Kidney epithelial cell (primary cell): ENCODE data around the gene SLC8A1. TPM values are rescaled to one million over a fixed set of nuclear protein-coding genes. Genes with fewer than 3 reads are reported as not detected.

ENCODE experiments used
- DNase-seq: peaks from one replicate; pipeline ENCODE4 v3.0.0-alpha.2; 2010; ENCODE audit warnings: low read depth
- H3K27me3 ChIP-seq: 2 replicates; pipeline ENCODE4 v1.6.0; 2011; ENCODE audit warnings: low read length; ENCODE audit not compliant: control insufficient read depth, insufficient read depth
- H3K36me3 ChIP-seq: 2 replicates; pipeline ENCODE4 v1.5.1; 2011; ENCODE audit warnings: low read length; ENCODE audit not compliant: control insufficient read depth, insufficient read depth
- H3K4me3 ChIP-seq: 2 replicates; pipeline ENCODE4 v1.5.1; 2011; ENCODE audit warnings: low read depth, mild to moderate bottlenecking, control low read depth, low read length
- CTCF ChIP-seq: IDR thresholded peaks from 2 replicates; pipeline ENCODE4 v1.5.1; 2011; ENCODE audit warnings: mild to moderate bottlenecking, moderate library complexity, low read length, control low read depth, inconsistent platforms; ENCODE audit not compliant: insufficient read depth, poor library complexity, severe bottlenecking
- total RNA-seq: library from RNA; depleted of rRNA; stranded (reverse); fragments of >200 nt; gene quantifications from 2 replicates; pipeline ENCODE4 v1.2.3, GENCODE V29; 2015

SLC8A1 gene
- total RNA-seq, 1 donor from 2014 or later = 3.2 TPM

- no peak for DNase-seq
- Histone ChIP-seq H3K4me3 (no peak overlapping the region), H3K36me3 (no peaks in the 10 kb centered on the region), H3K27me3 (no peaks in the 10 kb centered on the region)
- no peak for TF ChIP-seq CTCF
These were observed 337.9 kb downstream of the SLC8A1 start for GRCh38 chr2:40113997-40114396.

- H3K27me3 ChIP-seq = no peaks in the 10 kb centered on the region
- no peak for DNase-seq
- H3K4me3 ChIP-seq = no peak overlapping the region
- H3K36me3 ChIP-seq = no peaks in the 10 kb centered on the region
- no peak for TF ChIP-seq CTCF
These were observed 338.5 kb downstream of the SLC8A1 start for GRCh38 chr2:40113272-40113968.

GRCh38 chr2:40109381-40109780 lies 342.5 kb downstream of the SLC8A1 start:
- TF ChIP-seq CTCF = no peak
- DNase-seq = no peak
- H3K27me3 ChIP-seq = no peaks in the 10 kb centered on the region
- H3K36me3 ChIP-seq = no peaks in the 10 kb centered on the region
- H3K4me3 ChIP-seq = no peak overlapping the region

GRCh38 chr2:40108851-40109250 lies 343.0 kb downstream of the SLC8A1 start:
- H3K27me3 ChIP-seq = no peaks in the 10 kb centered on the region
- DNase-seq = no peak
- no peaks in the 10 kb centered on the region for H3K36me3 ChIP-seq
- no peak for TF ChIP-seq CTCF
- no peak overlapping the region for H3K4me3 ChIP-seq

- DNase-seq = no peak
- Histone ChIP-seq H3K27me3 (no peaks in the 10 kb centered on the region), H3K4me3 (no peak overlapping the region), H3K36me3 (no peaks in the 10 kb centered on the region)
- TF ChIP-seq CTCF = no peak
These were observed 345.8 kb downstream of the SLC8A1 start for GRCh38 chr2:40106061-40106460.

GRCh38 chr2:40105593-40105992 lies 346.3 kb downstream of the SLC8A1 start:
- no peaks in the 10 kb centered on the region for H3K27me3 ChIP-seq
- no peaks in the 10 kb centered on the region for H3K36me3 ChIP-seq
- no peak for TF ChIP-seq CTCF
- DNase-seq = no peak
- no peak overlapping the region for H3K4me3 ChIP-seq
